ENCODE measurements around the gene MRPL45. TPM values are rescaled to one million over a fixed set of nuclear protein-coding genes. Genes with fewer than 3 reads are reported as not detected.

The MRPL45 gene
- total RNA-seq, 1 donor from 2014 or later = 39.5 TPM

DNA sequence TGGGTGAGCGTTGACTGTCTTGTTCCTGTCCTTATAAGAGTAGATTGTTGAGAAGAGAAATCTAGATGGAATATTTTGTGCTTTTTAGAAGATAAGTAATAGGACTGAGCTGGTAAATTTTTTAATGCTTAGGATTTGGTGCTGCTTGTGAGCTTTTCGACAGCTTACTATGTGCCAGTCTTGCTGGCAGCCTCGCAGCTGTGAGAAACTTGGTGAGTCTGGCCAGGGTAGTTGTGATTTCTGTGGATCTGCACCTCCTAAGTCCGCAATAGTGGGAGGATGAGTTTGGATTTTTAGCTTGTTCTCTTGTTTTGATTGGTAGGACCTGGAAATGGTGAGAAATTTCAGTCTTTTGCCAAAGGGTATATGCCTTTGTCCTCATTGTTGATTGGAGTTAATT, 58.3 kb downstream of the MRPL45 start:
- no peaks in the 10 kb centered on the region for H3K36me3 ChIP-seq
- H3K27me3 ChIP-seq (ENCODE audit: low read depth) = no peaks in the 10 kb centered on the region
- H3K27ac ChIP-seq (replicated peaks) = no peak overlapping the region
- no peak for DNase-seq
- TF ChIP-seq, protein P1, sequence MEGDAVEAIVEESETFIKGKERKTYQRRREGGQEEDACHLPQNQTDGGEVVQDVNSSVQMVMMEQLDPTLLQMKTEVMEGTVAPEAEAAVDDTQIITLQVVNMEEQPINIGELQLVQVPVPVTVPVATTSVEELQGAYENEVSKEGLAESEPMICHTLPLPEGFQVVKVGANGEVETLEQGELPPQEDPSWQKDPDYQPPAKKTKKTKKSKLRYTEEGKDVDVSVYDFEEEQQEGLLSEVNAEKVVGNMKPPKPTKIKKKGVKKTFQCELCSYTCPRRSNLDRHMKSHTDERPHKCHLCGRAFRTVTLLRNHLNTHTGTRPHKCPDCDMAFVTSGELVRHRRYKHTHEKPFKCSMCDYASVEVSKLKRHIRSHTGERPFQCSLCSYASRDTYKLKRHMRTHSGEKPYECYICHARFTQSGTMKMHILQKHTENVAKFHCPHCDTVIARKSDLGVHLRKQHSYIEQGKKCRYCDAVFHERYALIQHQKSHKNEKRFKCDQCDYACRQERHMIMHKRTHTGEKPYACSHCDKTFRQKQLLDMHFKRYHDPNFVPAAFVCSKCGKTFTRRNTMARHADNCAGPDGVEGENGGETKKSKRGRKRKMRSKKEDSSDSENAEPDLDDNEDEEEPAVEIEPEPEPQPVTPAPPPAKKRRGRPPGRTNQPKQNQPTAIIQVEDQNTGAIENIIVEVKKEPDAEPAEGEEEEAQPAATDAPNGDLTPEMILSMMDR (IDR thresholded peaks at IDR 0.05; ENCODE audit: borderline replicate concordance) = no peak
- H3K4me3 ChIP-seq = no peak overlapping the region
- H3K9me3 ChIP-seq (replicated peaks) = no peaks in the 10 kb centered on the region
- H3K4me1 ChIP-seq = peaks cover 82% of the 10 kb centered on the region
- intact Hi-C loops (cut with micrococcal nuclease) = no loop called here

- Histone ChIP-seq H3K27ac (replicated peaks) (peak overlapping the region; percentile 49), H3K27me3 (ENCODE audit: low read depth) (no peaks in the 10 kb centered on the region), H3K4me3 (no peak overlapping the region), H3K9me3 (replicated peaks) (no peaks in the 10 kb centered on the region), H3K4me1 (peaks cover 83% of the 10 kb centered on the region), H3K36me3 (peaks cover 6% of the 10 kb centered on the region)
- intact Hi-C loops (cut with micrococcal nuclease) = no loop called here
- no peak for DNase-seq
- TF ChIP-seq, protein P1 (IDR thresholded peaks at IDR 0.05; ENCODE audit: borderline replicate concordance) = no peak
These were observed 60.6 kb downstream of the MRPL45 start for GRCh38 chr17:38357486-38358123.

- Histone ChIP-seq H3K4me3 (no peak overlapping the region), H3K27ac (replicated peaks) (peak overlapping the region; percentile 44), H3K27me3 (ENCODE audit: low read depth) (no peaks in the 10 kb centered on the region), H3K36me3 (peaks cover 14% of the 10 kb centered on the region), H3K4me1 (peaks cover 76% of the 10 kb centered on the region), H3K9me3 (replicated peaks) (no peaks in the 10 kb centered on the region)
- TF ChIP-seq, protein P1 (IDR thresholded peaks at IDR 0.05; ENCODE audit: borderline replicate concordance) = no peak
- no peak for DNase-seq
- intact Hi-C loops (cut with micrococcal nuclease) = no loop called here
These were observed 61.9 kb downstream of the MRPL45 start for GRCh38 chr17:38358586-38359513.

GRCh38 chr17:38361694-38362465, 64.9 kb downstream of the MRPL45 start:
- Histone ChIP-seq H3K27ac (replicated peaks) (no peak overlapping the region), H3K9me3 (replicated peaks) (no peaks in the 10 kb centered on the region), H3K4me3 (no peak overlapping the region), H3K4me1 (peaks cover 47% of the 10 kb centered on the region), H3K27me3 (ENCODE audit: low read depth) (no peaks in the 10 kb centered on the region), H3K36me3 (peaks cover 39% of the 10 kb centered on the region)
- no peak for DNase-seq
- TF ChIP-seq, protein P1 (IDR thresholded peaks at IDR 0.05; ENCODE audit: borderline replicate concordance) = no peak
- intact Hi-C loops (cut with micrococcal nuclease) = no loop called here

DNA sequence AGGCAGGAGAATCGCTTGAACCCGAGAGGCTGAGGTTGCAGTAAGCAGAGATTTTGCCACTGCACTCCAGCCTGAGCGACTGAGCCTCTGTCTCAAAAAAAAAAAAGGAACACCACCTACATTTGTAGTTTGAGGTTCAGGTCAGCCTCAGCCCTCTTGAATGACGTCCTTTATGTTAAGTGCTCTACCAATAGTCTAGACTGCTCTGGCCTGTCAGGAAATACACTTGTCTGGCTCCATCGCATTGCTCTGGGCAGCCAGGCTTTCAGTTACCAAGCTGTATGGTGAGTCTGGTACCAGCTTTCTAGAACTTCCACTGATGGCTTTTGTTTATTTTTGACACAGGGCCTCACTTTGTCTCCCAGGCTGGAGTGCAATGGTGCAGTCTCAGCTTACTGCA, 66.0 kb downstream of the MRPL45 start:
- intact Hi-C loops (cut with micrococcal nuclease) = no loop called here
- no peaks in the 10 kb centered on the region for H3K27me3 ChIP-seq (ENCODE audit: low read depth)
- no peak overlapping the region for H3K4me3 ChIP-seq
- TF ChIP-seq, protein P1 (IDR thresholded peaks at IDR 0.05; ENCODE audit: borderline replicate concordance) = no peak
- DNase-seq = no peak
- peaks cover 36% of the 10 kb centered on the region for H3K4me1 ChIP-seq
- H3K27ac ChIP-seq (replicated peaks) = no peak overlapping the region
- no peaks in the 10 kb centered on the region for H3K9me3 ChIP-seq (replicated peaks)
- H3K36me3 ChIP-seq = peaks cover 49% of the 10 kb centered on the region

Data from left ventricle myocardium inferior (tissue), 1 donor.